ENCODE results near the gene SPAG8.

SPAG8 gene

DNA sequence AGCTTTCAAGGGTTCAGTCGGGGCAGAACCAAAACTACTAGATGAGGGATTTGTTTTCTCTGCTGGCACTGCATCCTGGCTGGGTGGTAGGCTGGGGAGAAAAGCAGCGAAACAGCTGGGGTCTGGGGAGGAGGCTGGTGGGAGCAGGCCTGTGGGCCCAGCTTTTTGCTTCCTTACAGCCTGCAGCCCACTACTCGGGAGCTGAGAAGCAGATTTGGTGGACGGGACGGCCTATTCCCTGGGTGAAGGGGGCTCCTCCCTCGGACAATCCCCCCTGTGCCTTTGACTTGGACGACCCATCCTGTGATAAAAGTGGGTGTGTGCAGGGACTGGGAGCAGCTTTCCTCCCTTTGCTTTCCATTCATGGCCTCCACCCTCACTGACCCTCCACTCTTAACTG, 11.5 kb downstream of the SPAG8 start:
- in situ Hi-C loops (cut with HindIII; ENCODE audit: low sequenced_read_pairs): no loop called here
- no peak for TF ChIP-seq CTCF (IDR thresholded peaks at IDR 0.05; ENCODE audit: low read depth, low read length, missing control alignments)
- H3K4me3 ChIP-seq (ENCODE audit: low read depth, low read length): no peak overlapping the region
- no peak for DNase-seq (ENCODE audit: low read depth)

- no peak for TF ChIP-seq CTCF (IDR thresholded peaks at IDR 0.05; ENCODE audit: low read depth, low read length, missing control alignments)
- in situ Hi-C loops (cut with HindIII; ENCODE audit: low sequenced_read_pairs): no loop called here
- no peak overlapping the region for H3K4me3 ChIP-seq (ENCODE audit: low read depth, low read length)
- no peak for DNase-seq (ENCODE audit: low read depth)
Observed at GRCh38 chr9:35798658-35799374, 13.2 kb downstream of the SPAG8 start.

- no peak for DNase-seq (ENCODE audit: low read depth)
- no peak overlapping the region for H3K4me3 ChIP-seq (ENCODE audit: low read depth, low read length)
- in situ Hi-C loops (cut with HindIII; ENCODE audit: low sequenced_read_pairs): no loop called here
- TF ChIP-seq CTCF (IDR thresholded peaks at IDR 0.05; ENCODE audit: low read depth, low read length, missing control alignments): no peak
Observed at GRCh38 chr9:35797311-35798109, 14.6 kb downstream of the SPAG8 start.

DNA sequence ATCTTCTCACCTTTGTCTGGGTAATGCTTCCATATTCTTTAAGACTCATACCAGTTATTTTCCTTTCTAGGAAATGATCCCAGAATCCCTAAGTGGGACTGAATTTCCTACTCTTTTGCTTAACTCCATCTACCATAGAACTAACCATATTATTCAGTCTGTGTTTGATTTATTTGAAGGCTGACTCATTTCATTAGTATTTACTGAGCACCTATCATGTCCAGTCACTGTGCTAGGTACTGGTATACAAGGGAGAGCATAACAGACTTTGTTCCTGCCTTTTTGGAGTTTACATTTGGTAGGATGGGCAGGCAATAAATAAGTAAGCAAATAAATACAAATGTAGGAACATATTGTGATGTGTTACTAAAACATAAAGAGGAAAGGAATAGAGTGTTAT, 16.4 kb downstream of the SPAG8 start:
- no peak overlapping the region for H3K4me3 ChIP-seq (ENCODE audit: low read depth, low read length)
- in situ Hi-C loops (cut with HindIII; ENCODE audit: low sequenced_read_pairs): no loop called here
- no peak for DNase-seq (ENCODE audit: low read depth)
- TF ChIP-seq CTCF (IDR thresholded peaks at IDR 0.05; ENCODE audit: low read depth, low read length, missing control alignments): no peak

DNA sequence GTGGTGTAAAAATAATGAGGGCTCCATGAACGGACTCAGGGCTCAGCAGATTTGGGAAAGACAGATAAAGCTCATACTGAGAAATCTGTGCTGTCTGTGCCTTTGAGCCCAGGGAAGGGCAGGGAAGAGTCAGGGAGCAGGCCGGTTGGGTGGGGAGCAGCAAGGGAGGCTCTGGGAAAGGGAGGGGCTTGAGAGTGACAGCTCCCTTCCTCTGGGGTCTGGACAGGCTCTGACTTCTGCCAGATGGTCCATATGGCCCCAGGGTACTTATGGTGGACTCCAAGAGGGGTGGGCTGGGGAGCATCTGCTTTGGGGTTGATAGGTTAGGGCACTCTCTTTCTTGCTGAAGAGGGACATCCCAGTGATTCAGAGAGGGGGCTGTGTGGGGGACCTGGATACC, 18.6 kb downstream of the SPAG8 start:
- no peak for TF ChIP-seq CTCF (IDR thresholded peaks at IDR 0.05; ENCODE audit: low read depth, low read length, missing control alignments)
- in situ Hi-C loops (cut with HindIII; ENCODE audit: low sequenced_read_pairs): no loop called here
- peak overlapping the region; percentile 46 for H3K4me3 ChIP-seq (ENCODE audit: low read depth, low read length)
- DNase-seq (ENCODE audit: low read depth): no peak

- TF ChIP-seq CTCF (IDR thresholded peaks at IDR 0.05; ENCODE audit: low read depth, low read length, missing control alignments): no peak
- no peak for DNase-seq (ENCODE audit: low read depth)
- in situ Hi-C loops (cut with HindIII; ENCODE audit: low sequenced_read_pairs): no loop called here
- peak overlapping the region; percentile 46 for H3K4me3 ChIP-seq (ENCODE audit: low read depth, low read length)
Observed at GRCh38 chr9:35792826-35793225, 19.2 kb downstream of the SPAG8 start.
